Measurements from ENCODE around the gene IFT88.
A peak's percentile ranks its signal among the peaks of the same experiment; 100 is the strongest.

IFT88 gene

GRCh38 chr13:20565115-20565736 lies 1.7 kb upstream of the IFT88 start:
- no peak for DNase-seq (ENCODE audit: low spot score)

GRCh38 chr13:20566468-20566897 lies 474 bp upstream of the IFT88 start:
- DNase-seq (ENCODE audit: low spot score) = peak; percentile 75

GRCh38 chr13:20567881-20568528 lies 1.0 kb downstream of the IFT88 start:
- DNase-seq (ENCODE audit: low spot score) = no peak

DNA sequence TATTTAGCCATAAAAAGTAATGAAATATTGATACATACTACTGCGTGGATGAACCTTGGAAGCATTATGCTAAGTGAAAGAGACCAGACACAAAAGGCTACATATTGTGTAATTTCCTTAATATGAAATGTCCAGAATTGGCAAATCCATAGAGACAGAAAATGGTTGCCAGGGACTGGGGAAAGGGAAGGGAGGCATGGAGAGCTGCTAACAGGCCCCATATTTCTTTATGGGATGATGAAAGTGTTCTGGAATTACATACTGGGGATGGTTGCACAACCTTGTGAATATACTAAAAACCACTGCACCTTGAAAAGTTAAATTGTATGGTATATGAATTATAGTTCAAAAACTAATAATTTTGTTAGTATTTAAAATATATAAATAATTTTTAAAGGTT lies 3.6 kb downstream of the IFT88 start:
- no peak for DNase-seq (ENCODE audit: low spot score)

GRCh38 chr13:20571676-20572075 lies 4.7 kb downstream of the IFT88 start:
- DNase-seq (ENCODE audit: low spot score) = no peak

GRCh38 chr13:20573186-20573585 lies 6.2 kb downstream of the IFT88 start:
- DNase-seq (ENCODE audit: low spot score) = no peak

- DNase-seq (ENCODE audit: low spot score) = no peak
Observed at GRCh38 chr13:20573636-20574035, 6.7 kb downstream of the IFT88 start.

DNA sequence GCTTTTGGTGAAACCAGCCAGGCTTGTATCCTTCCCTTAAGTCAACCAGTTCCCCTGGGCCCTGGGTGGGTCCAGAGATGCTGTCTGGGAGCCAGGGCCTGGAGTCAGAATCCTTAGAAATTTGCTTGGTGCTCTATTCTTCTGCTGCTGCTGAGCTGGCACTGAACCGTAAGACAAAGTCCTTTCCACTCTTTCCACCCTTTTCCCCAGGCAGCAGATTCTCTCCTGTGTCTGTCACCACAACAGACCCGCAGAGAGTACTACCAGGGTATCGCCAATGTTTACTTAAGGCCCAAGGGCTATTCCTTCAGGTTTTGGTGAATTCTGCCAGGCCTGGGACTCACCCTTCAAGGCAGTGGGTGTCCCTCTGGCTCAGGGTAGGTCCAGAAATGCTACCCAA lies 12.2 kb downstream of the IFT88 start:
- no peak for DNase-seq (ENCODE audit: low spot score)

DNA sequence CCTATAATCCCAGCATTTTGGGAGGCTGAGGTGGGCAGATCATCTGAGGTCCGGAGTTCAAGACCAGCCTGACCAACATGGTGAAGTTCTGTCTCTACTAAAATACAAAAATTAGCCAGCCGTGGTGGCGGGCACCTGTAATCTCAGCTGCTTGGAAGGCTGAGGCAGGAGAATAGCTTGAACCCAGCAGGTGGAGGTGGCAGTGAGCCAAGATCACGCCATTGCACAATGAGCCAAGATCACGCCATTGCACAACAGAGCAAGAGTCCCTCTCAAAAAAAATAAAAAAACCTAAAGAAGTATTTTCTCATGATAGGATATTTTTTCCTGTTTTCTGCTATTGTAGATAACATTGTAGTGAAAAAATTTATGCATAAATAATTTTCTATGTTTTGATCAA lies 13.3 kb downstream of the IFT88 start:
- no peak for DNase-seq (ENCODE audit: low spot score)

DNA sequence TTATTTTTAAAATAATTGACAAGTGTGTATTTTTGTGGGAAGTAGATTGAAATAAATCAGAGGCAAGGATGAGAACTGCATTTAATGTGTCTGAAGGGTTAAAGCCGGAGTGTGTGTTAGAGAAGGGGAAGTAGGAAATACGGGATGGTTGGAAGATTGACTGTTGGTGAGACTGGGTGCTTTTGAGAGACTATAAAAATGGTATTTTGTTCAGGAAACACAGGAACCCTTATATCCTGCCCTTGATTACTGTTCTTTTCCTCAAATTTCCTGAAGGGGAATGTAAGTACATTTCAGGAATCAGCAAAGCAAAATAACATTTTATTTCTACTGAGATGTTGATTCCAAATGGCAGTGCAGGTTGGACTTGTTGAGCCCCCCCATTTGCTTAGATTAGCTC lies 15.1 kb downstream of the IFT88 start:
- no peak for DNase-seq (ENCODE audit: low spot score)

- no peak for DNase-seq (ENCODE audit: low spot score)
Observed at GRCh38 chr13:20583803-20584293, 16.9 kb downstream of the IFT88 start.

DNA sequence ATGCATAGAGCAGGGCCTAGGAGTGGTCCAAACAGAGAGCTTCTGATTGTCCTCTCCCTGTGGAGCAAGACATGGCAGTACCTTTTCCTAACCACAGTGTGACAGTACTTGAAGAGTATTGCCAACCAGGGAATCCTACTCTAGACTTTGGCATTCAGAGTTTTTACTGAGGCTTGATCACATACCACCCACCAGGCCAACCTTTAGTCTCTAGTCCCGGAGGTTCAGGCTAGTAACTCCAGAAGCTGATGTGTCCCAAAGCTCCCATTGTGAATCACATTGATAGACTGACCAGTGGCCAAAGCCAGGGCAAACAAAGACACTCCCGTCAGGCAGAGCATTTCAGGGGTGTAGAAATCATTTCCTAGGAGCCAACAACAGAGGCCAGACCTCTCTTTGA lies 18.4 kb downstream of the IFT88 start:
- DNase-seq (ENCODE audit: low spot score) = no peak

DNA sequence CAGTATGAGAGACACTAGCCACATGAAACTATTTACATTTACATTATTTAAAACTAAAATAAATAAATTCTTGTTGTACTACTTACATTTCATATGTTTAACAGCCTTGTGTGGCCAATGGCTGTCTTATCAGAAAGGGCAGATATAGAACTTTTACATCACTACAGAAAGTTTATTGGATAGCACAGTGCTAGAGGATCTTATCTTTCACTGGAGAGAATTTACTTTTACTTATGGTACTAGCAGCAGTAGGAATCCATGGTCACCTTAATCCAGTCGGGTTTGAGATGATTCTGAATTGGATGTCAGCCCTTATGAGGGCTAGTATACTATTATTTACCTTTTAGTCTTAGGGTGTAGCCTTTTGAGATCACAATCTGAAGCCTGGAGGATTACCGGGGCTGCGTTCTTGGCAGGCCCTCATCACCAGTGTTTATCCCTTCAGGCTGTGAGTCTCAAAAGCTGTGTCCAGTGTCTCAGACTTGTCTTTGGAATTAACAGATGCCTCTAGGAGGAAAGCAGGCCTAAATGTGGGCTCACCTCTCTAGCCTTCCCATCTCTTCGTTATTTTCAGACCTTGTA lies 21.7 kb downstream of the IFT88 start:
- DNase-seq (ENCODE audit: low spot score) = no peak

DNA sequence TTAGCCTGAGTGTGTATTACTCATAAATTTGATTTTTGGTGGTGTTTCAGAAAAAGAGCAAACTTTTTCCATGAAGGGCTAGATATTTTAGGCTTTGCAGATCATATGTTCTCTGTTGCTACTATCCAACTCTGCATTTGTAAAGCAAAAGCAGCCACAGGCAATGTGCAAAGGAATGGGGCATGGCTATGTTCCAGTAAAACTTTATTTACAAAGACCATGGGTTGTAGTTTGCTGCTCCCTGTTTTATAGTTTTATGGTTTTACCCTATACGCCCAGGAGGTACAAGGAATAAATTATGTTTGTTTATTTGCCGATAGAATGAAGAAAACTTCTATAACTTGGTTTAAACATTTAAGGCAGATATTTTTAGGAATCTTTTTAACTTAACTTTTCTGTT lies 23.6 kb downstream of the IFT88 start:
- DNase-seq (ENCODE audit: low spot score) = no peak

- no peak for DNase-seq (ENCODE audit: low spot score)
Observed at GRCh38 chr13:20592606-20593005, 25.6 kb downstream of the IFT88 start.

GRCh38 chr13:20594280-20594679 lies 27.3 kb downstream of the IFT88 start:
- no peak for DNase-seq (ENCODE audit: low spot score)

DNA sequence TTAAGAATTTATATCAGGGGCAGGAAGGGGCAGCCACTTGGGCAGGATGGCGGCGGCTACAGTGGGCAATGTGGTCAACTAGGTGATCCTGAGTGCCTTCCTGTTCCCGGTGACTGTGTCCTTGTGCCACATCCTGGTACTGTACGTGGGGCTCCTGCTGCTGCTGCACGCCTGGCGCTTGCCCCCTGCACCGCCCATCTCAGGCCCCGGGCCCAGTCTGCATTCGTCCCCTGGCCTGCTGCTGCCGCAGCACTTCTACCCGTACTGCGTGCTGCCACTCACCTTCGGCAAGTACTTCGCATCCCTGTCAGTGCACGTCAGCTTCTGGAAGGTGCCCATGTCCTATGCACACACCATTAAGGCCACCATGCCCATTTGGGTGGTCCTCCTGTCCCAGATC lies 40.1 kb downstream of the IFT88 start:
- DNase-seq (ENCODE audit: low spot score) = no peak

DNA sequence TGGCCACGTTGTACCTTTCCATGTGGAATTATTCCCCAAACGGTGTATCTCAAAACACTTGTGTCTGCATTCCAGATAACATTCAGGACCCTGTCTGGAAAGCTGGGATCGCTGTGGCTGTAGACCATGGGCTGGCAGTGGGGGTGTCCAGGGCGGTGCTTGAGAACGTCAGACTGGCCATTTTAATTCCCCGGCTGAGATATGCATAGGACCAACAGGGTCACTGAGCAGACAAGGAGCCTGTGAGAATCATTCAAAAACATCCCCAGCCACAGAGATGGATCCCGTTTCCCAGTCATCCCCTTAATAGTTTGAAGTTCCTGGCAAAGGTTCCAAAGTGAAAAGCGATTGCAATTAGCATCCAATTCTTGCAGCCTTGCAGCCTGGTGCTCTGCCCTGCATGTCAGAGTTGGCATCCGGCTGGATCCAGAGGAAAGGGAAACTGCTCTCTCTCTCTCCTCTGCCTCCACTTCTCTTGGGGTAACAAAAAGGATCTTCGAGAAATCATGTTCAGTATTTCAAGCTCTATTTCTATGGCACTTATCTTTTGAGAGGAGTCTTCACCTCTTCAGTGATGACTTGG lies 41.6 kb downstream of the IFT88 start:
- DNase-seq (ENCODE audit: low spot score) = no peak

DNA sequence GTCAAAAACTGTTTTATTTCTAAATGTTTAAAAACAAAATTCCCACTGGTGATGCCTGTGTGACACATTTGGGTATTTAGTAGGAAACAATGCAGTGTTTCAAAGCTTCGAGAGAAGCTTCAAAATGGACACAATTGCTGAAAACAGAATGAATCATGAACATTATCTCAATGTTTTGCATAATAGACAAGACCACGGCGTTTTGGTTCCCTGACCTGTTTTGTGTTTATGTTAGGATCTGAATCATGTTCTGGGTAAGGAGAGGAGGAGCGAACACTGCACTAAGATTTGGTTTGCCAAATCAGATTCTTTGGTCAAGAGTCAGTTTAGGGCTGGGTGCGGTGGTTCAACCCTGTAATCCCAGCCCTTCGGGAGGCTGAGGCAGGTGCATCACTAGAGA lies 42.2 kb downstream of the IFT88 start:
- DNase-seq (ENCODE audit: low spot score) = no peak

DNA sequence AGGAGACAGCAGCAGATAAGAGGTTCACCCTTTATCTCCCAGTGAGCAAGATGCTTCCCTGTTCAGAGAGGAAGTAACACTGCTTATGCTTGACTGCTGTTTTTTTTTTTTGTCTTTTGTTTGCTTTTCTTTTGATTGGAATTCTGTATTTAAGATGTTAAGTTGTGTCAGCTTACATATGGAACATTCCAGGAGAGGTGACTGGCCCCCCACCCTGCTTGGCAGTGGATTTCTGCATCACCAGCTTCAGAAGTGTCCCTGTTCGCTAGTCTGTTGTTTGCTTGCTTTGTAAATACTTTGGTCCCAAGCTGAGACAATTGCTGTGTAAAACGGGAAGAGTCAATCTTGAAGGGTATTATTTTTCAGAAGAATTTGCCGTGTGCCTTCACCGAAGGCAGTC lies 43.0 kb downstream of the IFT88 start:
- DNase-seq (ENCODE audit: low spot score) = no peak

GRCh38 chr13:20616059-20616797 lies 49.3 kb downstream of the IFT88 start:
- no peak for DNase-seq (ENCODE audit: low spot score)

DNA sequence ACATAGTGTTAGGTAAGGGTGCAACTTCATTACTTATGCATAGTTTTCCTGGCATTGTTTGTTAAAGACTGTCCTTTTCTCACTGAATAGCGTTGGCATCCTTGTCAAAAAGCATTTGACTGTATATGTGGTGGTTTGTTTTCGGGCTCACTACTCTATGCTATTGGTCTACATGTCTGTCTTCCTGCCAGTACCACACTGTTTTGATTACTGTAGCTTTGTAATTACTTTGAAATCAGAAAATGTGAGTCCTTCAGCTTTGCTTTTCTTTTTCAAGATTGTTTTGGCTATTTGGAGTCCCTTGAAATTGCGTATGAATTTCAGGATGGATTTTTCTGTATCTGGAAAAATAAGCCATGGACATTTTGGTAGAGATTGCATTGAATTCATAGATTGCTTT lies 56.0 kb downstream of the IFT88 start:
- DNase-seq (ENCODE audit: low spot score) = no peak
